ENCODE data around the gene DALRD3.

Gene DALRD3

GRCh38 chr3:48980295-48980694 lies 38.1 kb downstream of the DALRD3 start:
- no peak for DNase-seq (ENCODE audit: low spot score)

- no peak for DNase-seq (ENCODE audit: low spot score)
Measured at GRCh38 chr3:48979451-48979850, 38.9 kb downstream of the DALRD3 start.

- DNase-seq (ENCODE audit: low spot score): no peak
Measured at GRCh38 chr3:48974076-48974864, 44.1 kb downstream of the DALRD3 start.

GRCh38 chr3:48970586-48970985 lies 47.8 kb downstream of the DALRD3 start:
- DNase-seq (ENCODE audit: low spot score): no peak

- DNase-seq (ENCODE audit: low spot score): no peak
Measured at GRCh38 chr3:48966876-48967361, 51.5 kb downstream of the DALRD3 start.

GRCh38 chr3:48966367-48966766 lies 52.0 kb downstream of the DALRD3 start:
- DNase-seq (ENCODE audit: low spot score): no peak

Data from cerebellar cortex (tissue), 1 donor.